SK-N-SH (cell line): ENCODE data around the gene ALDH16A1. TPM values are rescaled to one million over a fixed set of nuclear protein-coding genes. Genes with fewer than 3 reads are reported as not detected.

Source experiments
- CTCF ChIA-PET: fragments of 300-600, 350-600 bp; formaldehyde crosslinking; extraction: SDS; loops from one replicate; lab custom pipeline; 2021; lab: Yijun Ruan, JAX
- POLR2A ChIA-PET: fragments of 350-600 bp; sonication (Branson Sonifier 250); formaldehyde crosslinking; extraction: SDS; loops from one replicate; lab custom pipeline; 2020; ENCODE audit warnings: antibody characterized with exemption, inconsistent platforms; lab: Yijun Ruan, JAX
- DNase-seq: peaks from one replicate; pipeline ENCODE4 v3.0.0; 2012
- H2AFZ ChIP-seq: fragments of 200-600 bp; sonication (generic); 2 replicates; pipeline ENCODE4 v1.8.1; 2016; ENCODE audit warnings: antibody characterized with exemption, mild to moderate bottlenecking, low read depth
- H3F3A ChIP-seq: fragments of 200-600 bp; sonication (generic); replicated peaks from 2 replicates; pipeline ENCODE3; 2016; ENCODE audit warnings: antibody characterized with exemption, mild to moderate bottlenecking; ENCODE audit not compliant: insufficient read depth
- H3K27ac ChIP-seq, 2 experiments: fragments of 200-500 bp in 1 of 2; fragments of 200-600 bp in 1 of 2; sonication (Bioruptor generic) in 1 of 2; sonication (generic), shearing (Covaris generic) in 1 of 2; 2 replicates each; pipeline versions ENCODE4 v1.5.1 to v1.6.1; 2014 to 2016; ENCODE audit warnings: low read depth in 2 of 2, inconsistent platforms in 1 of 2, low read length in 1 of 2, mild to moderate bottlenecking in 1 of 2, mixed read lengths in 1 of 2
- H3K27me3 ChIP-seq: fragments of 200-600 bp; sonication (generic), shearing (Covaris generic); 2 replicates; pipeline ENCODE4 v1.6.1; 2016; ENCODE audit warnings: mixed run types; ENCODE audit not compliant: insufficient read depth
- H3K36me3 ChIP-seq, 2 experiments: fragments of 200-500 bp in 1 of 2; fragments of 200-600 bp in 1 of 2; sonication (Bioruptor generic) in 1 of 2; sonication (generic) in 1 of 2; replicated peaks in 1 of 2; 2 replicates each; pipeline versions ENCODE3 to v1.5.1; 2014 to 2016; ENCODE audit warnings: low read length in 1 of 2, mild to moderate bottlenecking in 1 of 2; ENCODE audit not compliant: insufficient read depth in 2 of 2, control insufficient read depth in 1 of 2
- H3K4me1 ChIP-seq, 2 experiments: fragments of 200-500 bp in 1 of 2; fragments of 200-600 bp in 1 of 2; sonication (Bioruptor generic) in 1 of 2; sonication (generic), shearing (Covaris generic) in 1 of 2; 2 replicates each; pipeline versions ENCODE4 v1.5.1 to v1.6.1; 2014 to 2016; ENCODE audit warnings: low read depth in 1 of 2, low read length in 1 of 2, mixed run types in 1 of 2; ENCODE audit not compliant: insufficient read depth in 2 of 2, control insufficient read depth in 1 of 2
- H3K4me2 ChIP-seq: fragments of 200-600 bp; sonication (generic), shearing (Covaris generic); 2 replicates; pipeline ENCODE4 v1.6.1; 2017; ENCODE audit warnings: mixed run types
- H3K4me3 ChIP-seq, 2 experiments: fragments of 200-500 bp in 1 of 2; fragments of 200-600 bp in 1 of 2; sonication (Bioruptor generic) in 1 of 2; sonication (generic), shearing (Covaris generic) in 1 of 2; 2 replicates each; pipeline versions ENCODE4 v1.5.1 to v1.8.1; 2014 to 2016; ENCODE audit warnings: low read depth in 2 of 2, inconsistent platforms in 1 of 2, low read length in 1 of 2, mild to moderate bottlenecking in 1 of 2, mixed read lengths in 1 of 2, moderate library complexity in 1 of 2
- H3K79me2 ChIP-seq: fragments of 200-600 bp; sonication (generic); 2 replicates; pipeline ENCODE4 v1.8.1; 2017; ENCODE audit warnings: mild to moderate bottlenecking; ENCODE audit not compliant: insufficient read depth
- H3K9ac ChIP-seq: fragments of 200-600 bp; sonication (generic); 2 replicates; pipeline ENCODE4 v1.6.1; 2017; ENCODE audit warnings: mixed run types
- H3K9me2 ChIP-seq: fragments of 200-600 bp; sonication (generic); 2 replicates; pipeline ENCODE4 v1.6.1; 2017; ENCODE audit warnings: mixed run types
- H3K9me3 ChIP-seq: fragments of 200-600 bp; sonication (generic); 2 replicates; pipeline ENCODE4 v1.6.1; 2017; ENCODE audit warnings: mixed run types, mild to moderate bottlenecking, moderate library complexity
- H4K20me1 ChIP-seq: fragments of 200-600 bp; sonication (generic); 2 replicates; pipeline ENCODE4 v1.6.1; 2017; ENCODE audit warnings: mild to moderate bottlenecking, mixed run types; ENCODE audit not compliant: insufficient read depth
- CHD2 ChIP-seq: fragments of 150-350 bp; IDR thresholded peaks from 2 replicates; pipeline ENCODE4 v1.6.1; 2018; ENCODE audit warnings: low read length; ENCODE audit not compliant: partially characterized antibody
- CTCF ChIP-seq: fragments of 200-600 bp; sonication (generic); IDR thresholded peaks from 2 replicates; pipeline ENCODE4 v1.6.1; 2017; ENCODE audit warnings: antibody characterized with exemption, mild to moderate bottlenecking, moderate library complexity
- GABPA ChIP-seq: IDR thresholded peaks from 2 replicates; pipeline ENCODE4 v1.4.0; 2012; ENCODE audit warnings: low read depth, mild to moderate bottlenecking
- IRF3 ChIP-seq: fragments of 150-350 bp; IDR thresholded peaks from 2 replicates; pipeline ENCODE4 v1.6.1; 2016; ENCODE audit warnings: mild to moderate bottlenecking, low read depth, low read length
- JUND ChIP-seq: IDR thresholded peaks from 2 replicates; pipeline ENCODE4 v1.4.0; 2012
- MAX ChIP-seq: IDR thresholded peaks from 2 replicates; pipeline ENCODE4 v1.4.0; 2012; ENCODE audit warnings: low read depth
- MXI1 ChIP-seq: IDR thresholded peaks from 2 replicates; pipeline ENCODE4 v1.6.1; 2012; ENCODE audit warnings: mild to moderate bottlenecking, low read depth, low read length, improper control_type of control experiment
- NRF1 ChIP-seq: IDR thresholded peaks from 2 replicates; pipeline ENCODE4 v1.6.1; 2012; ENCODE audit warnings: low read depth, mild to moderate bottlenecking, low read length
- PBX3 ChIP-seq: IDR thresholded peaks from 2 replicates; pipeline ENCODE4; 2012
- RAD21 ChIP-seq: IDR thresholded peaks from 2 replicates; pipeline ENCODE4 v1.6.1; 2012; ENCODE audit warnings: mild to moderate bottlenecking, low read length
- REST ChIP-seq: IDR thresholded peaks from 2 replicates; pipeline ENCODE4 v1.6.1; 2012; ENCODE audit warnings: mild to moderate bottlenecking, low read depth, low read length, moderate library complexity
- SIN3A ChIP-seq: IDR thresholded peaks from 2 replicates; pipeline ENCODE4 v1.6.1; 2012; ENCODE audit warnings: low read depth, mild to moderate bottlenecking, low read length, moderate library complexity, borderline replicate concordance
- SMC3 ChIP-seq: IDR thresholded peaks from 2 replicates; pipeline ENCODE4 v1.6.1; 2012; ENCODE audit warnings: low read depth, low read length, improper control_type of control experiment
- TAF1 ChIP-seq: IDR thresholded peaks from 2 replicates; pipeline ENCODE4 v1.6.1; 2012; ENCODE audit warnings: low read depth, mild to moderate bottlenecking, low read length, moderate library complexity, borderline replicate concordance
- TCF12 ChIP-seq: IDR thresholded peaks from 2 replicates; pipeline ENCODE4 v1.4.0; 2012
- TEAD4 ChIP-seq: IDR thresholded peaks from 2 replicates; pipeline ENCODE4 v1.4.0; 2012; ENCODE audit warnings: mild to moderate bottlenecking, borderline replicate concordance; ENCODE audit not compliant: insufficient read depth
- USF2 ChIP-seq: fragments of 150-350 bp; IDR thresholded peaks from 2 replicates; pipeline ENCODE4 v1.6.1; 2017; ENCODE audit warnings: antibody characterized with exemption, low read length, low read depth, borderline replicate concordance
- ZBTB33 ChIP-seq: IDR thresholded peaks from 2 replicates; pipeline ENCODE4 v1.4.0; 2012; ENCODE audit warnings: low read depth, borderline replicate concordance
- WGBS: methylation state at CpG from one replicate; pipeline ENCODE4 v1.1.6; 2017; ENCODE audit warnings: low lambda C conversion rate; 5-methylcytosine and 5-hydroxymethylcytosine counted together
- polyA plus RNA-seq, 3 experiments: library from polyadenylated mRNA; depleted of rRNA; stranded (reverse); fragments of >200 nt; gene quantifications; 2 replicates each; pipeline ENCODE4 v1.2.3, GENCODE V29; 2012

ALDH16A1 gene
- polyA plus RNA-seq, 1 of the 3 experiments (the other 2 are of a cell fraction) = 15.7 TPM

- Histone ChIP-seq H3K36me3 (peaks cover 1 to 7% of the 10 kb centered on the region in 2 experiments), H3K4me1 (peaks cover 0 to 22% of the 10 kb centered on the region in 2 experiments; a peak in 1 of 4 replicates), H3K79me2 (peaks cover 2% of the 10 kb centered on the region; the same call in 1 of the 2 replicates), H3K4me2 (peak overlapping the region; percentile 96), H3K9ac (peak overlapping the region; percentile 57; the same call in 1 of the 2 replicates), H3F3A (peaks cover 23% of the 10 kb centered on the region), H3K9me3 (no peaks in the 10 kb centered on the region), H3K27me3 (peaks cover 33% of the 10 kb centered on the region), H3K27ac (peak overlapping the region; percentile 54 to 79), H4K20me1 (no peaks in the 10 kb centered on the region; the same call in 1 of the 2 replicates), H3K9me2 (no peaks in the 10 kb centered on the region), H3K4me3 (peak overlapping the region; percentile 62 to 66), H2AFZ (peak overlapping the region; percentile 98)
- peak; percentile 91 for DNase-seq
- ChIA-PET CTCF (interaction anchor here (0.5 to 11.2 kb wide), 24 partner anchors 8 to 1273 kb away, joined by 3 to 149 read pairs (median 4); partner anchors contain the start of genes CGB7, DKKL1, KASH5 and PIH1D1), POLR2A (interaction anchor here (1.4 kb wide), 1 partner anchor 8 kb away, joined by 4 read pairs; the partner anchor contains the start of gene PIH1D1)
- under 1% methylated on average over 30 of the region's 47 CpGs for WGBS
- TF ChIP-seq ZBTB33 (peak; percentile 72; the same call in 1 of the 2 replicates), RAD21 (peak; percentile 66), IRF3 (no peak), JUND (no peak), TAF1 (no peak), PBX3 (no peak), REST (0 out of 2 replicates have a peak, but pooled peaks have one; percentile 3), TEAD4 (no peak), CTCF (peak; percentile 91), USF2 (no peak), MXI1 (no peak), SIN3A (peak; percentile 53; the same call in 1 of the 2 replicates), GABPA (peak; percentile 50), TCF12 (no peak; the same call in 1 of the 2 replicates), SMC3 (peak; percentile 87), CHD2 (peak; percentile 89), MAX (peak; percentile 49; the same call in 1 of the 2 replicates), NRF1 (peak; percentile 29; the same call in 1 of the 2 replicates)
Observed at GRCh38 chr19:49443366-49444099, 9.5 kb upstream of the ALDH16A1 start.
